Activated CD4-positive, CD25-positive, alpha-beta regulatory T cell treated with anti-CD3 and anti-CD28 coated beads, Interleukin-2, amount 50 U/mL, for 24 hours (primary cell): ENCODE results near the gene METTL22.

Source experiments
- ATAC-seq, 2 donors: fragments of 150-1000 bp; cut with Tn5 transposase; one replicate each; pipeline ENCODE4 v1.10.0; 2021; ENCODE audit warnings: mild to moderate bottlenecking in 1 of 2, moderate library complexity in 1 of 2

The METTL22 gene

DNA sequence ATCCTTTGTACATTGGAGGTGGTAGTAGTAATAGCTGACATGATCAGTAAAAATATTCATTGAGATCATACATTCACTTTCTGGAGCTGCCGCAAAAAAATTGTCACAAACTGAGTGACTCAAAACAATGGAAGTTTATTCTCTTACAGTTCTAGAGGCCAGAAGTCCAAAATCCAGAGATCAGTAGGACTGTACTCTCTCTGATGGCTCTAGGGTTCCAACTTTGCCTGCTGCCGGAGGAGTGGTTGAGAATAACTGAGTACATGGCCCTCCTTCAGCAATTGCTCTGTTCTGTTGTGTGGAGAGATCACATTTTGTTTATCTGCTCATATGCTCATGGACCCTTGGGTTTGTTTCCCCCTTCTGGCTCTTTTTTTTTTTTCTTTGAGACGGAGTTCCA lies 76.5 kb downstream of the METTL22 start:
- no peak for ATAC-seq
